ENCODE data around the gene SORCS3.

- no peak for TF ChIP-seq CTCF (IDR thresholded peaks at IDR 0.05)
- TF ChIP-seq POLR2AphosphoS5 (IDR thresholded peaks at IDR 0.05; ENCODE audit: low read depth, low read length), result no peak
- TF ChIP-seq SIN3A (IDR thresholded peaks at IDR 0.05; ENCODE audit: borderline replicate concordance, insufficient read depth, low read depth, low read length), result no peak
- TF ChIP-seq, protein P1, sequence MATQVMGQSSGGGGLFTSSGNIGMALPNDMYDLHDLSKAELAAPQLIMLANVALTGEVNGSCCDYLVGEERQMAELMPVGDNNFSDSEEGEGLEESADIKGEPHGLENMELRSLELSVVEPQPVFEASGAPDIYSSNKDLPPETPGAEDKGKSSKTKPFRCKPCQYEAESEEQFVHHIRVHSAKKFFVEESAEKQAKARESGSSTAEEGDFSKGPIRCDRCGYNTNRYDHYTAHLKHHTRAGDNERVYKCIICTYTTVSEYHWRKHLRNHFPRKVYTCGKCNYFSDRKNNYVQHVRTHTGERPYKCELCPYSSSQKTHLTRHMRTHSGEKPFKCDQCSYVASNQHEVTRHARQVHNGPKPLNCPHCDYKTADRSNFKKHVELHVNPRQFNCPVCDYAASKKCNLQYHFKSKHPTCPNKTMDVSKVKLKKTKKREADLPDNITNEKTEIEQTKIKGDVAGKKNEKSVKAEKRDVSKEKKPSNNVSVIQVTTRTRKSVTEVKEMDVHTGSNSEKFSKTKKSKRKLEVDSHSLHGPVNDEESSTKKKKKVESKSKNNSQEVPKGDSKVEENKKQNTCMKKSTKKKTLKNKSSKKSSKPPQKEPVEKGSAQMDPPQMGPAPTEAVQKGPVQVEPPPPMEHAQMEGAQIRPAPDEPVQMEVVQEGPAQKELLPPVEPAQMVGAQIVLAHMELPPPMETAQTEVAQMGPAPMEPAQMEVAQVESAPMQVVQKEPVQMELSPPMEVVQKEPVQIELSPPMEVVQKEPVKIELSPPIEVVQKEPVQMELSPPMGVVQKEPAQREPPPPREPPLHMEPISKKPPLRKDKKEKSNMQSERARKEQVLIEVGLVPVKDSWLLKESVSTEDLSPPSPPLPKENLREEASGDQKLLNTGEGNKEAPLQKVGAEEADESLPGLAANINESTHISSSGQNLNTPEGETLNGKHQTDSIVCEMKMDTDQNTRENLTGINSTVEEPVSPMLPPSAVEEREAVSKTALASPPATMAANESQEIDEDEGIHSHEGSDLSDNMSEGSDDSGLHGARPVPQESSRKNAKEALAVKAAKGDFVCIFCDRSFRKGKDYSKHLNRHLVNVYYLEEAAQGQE (IDR thresholded peaks at IDR 0.05; ENCODE audit: insufficient read depth in 1 of 2, low read depth in 2 of 2, low read length in 1 of 2), result no peak
Measured at GRCh38 chr10:105104297-105104696, 463.2 kb downstream of the SORCS3 start.
